NT2/D1 (cell line): Measurements from ENCODE around the gene HKDC1.

ENCODE experiments used
- DNase-seq: peaks from one replicate; pipeline ENCODE4 v3.0.0-alpha.2; 2011; ENCODE audit warnings: low read depth, low spot score
- H3K27me3 ChIP-seq: 2 replicates; pipeline ENCODE4 v1.6.0; 2011; ENCODE audit warnings: mild to moderate bottlenecking; ENCODE audit not compliant: insufficient read length, insufficient read depth
- H3K36me3 ChIP-seq: 2 replicates; pipeline ENCODE4 v1.6.1; 2011; ENCODE audit warnings: mild to moderate bottlenecking, low read length, mixed read lengths; ENCODE audit not compliant: insufficient read depth, insufficient read length
- H3K4me1 ChIP-seq: 2 replicates; pipeline ENCODE4 v1.5.1; 2011; ENCODE audit not compliant: insufficient read depth, insufficient read length
- H3K4me3 ChIP-seq: 2 replicates; pipeline ENCODE4 v1.5.1; 2011; ENCODE audit warnings: low read depth; ENCODE audit not compliant: insufficient read length
- H3K9ac ChIP-seq: 2 replicates; pipeline ENCODE4 v1.6.0; 2011; ENCODE audit warnings: low read depth; ENCODE audit not compliant: insufficient read length
- H3K9me3 ChIP-seq: 2 replicates; pipeline ENCODE4 v1.5.1; 2011; ENCODE audit warnings: mild to moderate bottlenecking, low read length; ENCODE audit not compliant: insufficient read depth
- SUZ12 ChIP-seq: IDR thresholded peaks from 2 replicates; pipeline ENCODE4 v1.6.1; 2011; ENCODE audit not compliant: insufficient read length, insufficient read depth; ENCODE audit errors: extremely low read depth
- YY1 ChIP-seq: IDR thresholded peaks from 2 replicates; pipeline ENCODE4 v1.6.1; 2011; ENCODE audit not compliant: insufficient read length, insufficient read depth
- ZNF274 ChIP-seq: IDR thresholded peaks from 2 replicates; pipeline ENCODE4 v1.6.1; 2011; ENCODE audit warnings: mild to moderate bottlenecking, low read depth, low read length

HKDC1 gene

DNA sequence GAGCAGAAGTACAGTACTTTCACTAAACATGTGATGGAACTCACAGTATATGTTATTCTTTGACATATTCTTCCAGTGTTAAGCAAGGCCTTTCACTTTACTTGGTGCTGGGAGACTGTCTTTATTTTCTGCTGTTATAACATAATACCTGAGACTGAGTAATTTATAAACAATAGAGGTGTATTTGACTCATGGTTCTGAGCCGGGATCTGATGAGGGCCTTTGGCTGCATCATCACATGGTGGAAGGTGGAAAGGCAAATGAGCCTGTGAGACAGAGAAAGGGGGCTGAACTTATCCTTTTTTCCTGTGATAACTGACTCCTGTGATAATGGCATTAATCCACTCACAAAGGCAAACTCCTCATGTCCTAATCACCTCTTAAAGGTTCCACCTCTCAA, 38.7 kb upstream of the HKDC1 start:
- Histone ChIP-seq H3K4me1 (no peaks in the 10 kb centered on the region), H3K27me3 (no peaks in the 10 kb centered on the region), H3K9ac (no peak overlapping the region), H3K36me3 (peaks cover 26% of the 10 kb centered on the region), H3K9me3 (no peaks in the 10 kb centered on the region), H3K4me3 (no peak overlapping the region)
- no peak for DNase-seq
- TF ChIP-seq ZNF274 (no peak), YY1 (no peak), SUZ12 (no peak)

DNA sequence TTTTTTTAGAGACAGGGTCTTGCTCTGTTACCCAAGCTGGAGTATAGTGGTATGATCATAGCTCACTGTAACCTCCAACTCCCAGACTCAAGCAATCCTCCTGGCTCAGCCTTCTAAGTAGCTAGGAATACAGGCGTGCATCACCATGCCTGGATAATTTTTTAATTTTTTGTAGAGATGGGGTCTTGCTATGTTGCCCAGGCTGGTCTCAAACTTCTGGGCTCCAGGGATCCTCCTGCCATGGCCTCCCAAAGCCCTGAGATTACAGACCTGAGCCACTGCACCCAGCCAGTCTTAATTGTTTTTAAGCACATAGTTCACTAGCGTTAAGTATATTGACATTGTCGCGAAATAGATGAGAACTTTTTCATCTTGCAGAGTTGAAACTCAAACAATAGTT, 38.1 kb upstream of the HKDC1 start:
- no peaks in the 10 kb centered on the region for H3K27me3 ChIP-seq
- no peak for DNase-seq
- no peaks in the 10 kb centered on the region for H3K4me1 ChIP-seq
- no peak overlapping the region for H3K9ac ChIP-seq
- H3K4me3 ChIP-seq = no peak overlapping the region
- no peak for TF ChIP-seq YY1
- TF ChIP-seq SUZ12 = no peak
- TF ChIP-seq ZNF274 = no peak
- peaks cover 32% of the 10 kb centered on the region for H3K36me3 ChIP-seq
- no peaks in the 10 kb centered on the region for H3K9me3 ChIP-seq

DNA sequence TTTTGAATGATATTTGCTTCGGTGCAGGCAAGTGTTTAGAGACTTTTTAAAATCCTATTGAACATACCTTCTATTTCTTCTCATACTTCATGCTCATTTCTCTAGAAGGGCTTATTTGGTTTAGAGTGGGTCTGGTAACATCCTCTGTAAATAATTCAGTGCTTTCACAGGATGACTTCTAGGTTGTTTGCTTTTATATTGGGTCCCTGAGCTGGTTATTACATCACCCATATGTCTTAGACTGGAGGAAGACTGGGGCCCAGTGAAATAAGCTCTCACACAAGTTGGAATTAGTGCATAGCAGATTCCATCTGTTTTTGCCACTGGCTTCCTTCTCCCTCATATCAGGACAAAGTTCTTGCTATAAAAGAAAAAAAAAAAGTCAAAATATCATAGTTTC, 33.6 kb upstream of the HKDC1 start:
- Histone ChIP-seq H3K4me1 (no peaks in the 10 kb centered on the region), H3K27me3 (no peaks in the 10 kb centered on the region), H3K9ac (no peak overlapping the region), H3K9me3 (no peaks in the 10 kb centered on the region), H3K36me3 (peaks cover 59% of the 10 kb centered on the region), H3K4me3 (no peak overlapping the region)
- TF ChIP-seq SUZ12 (no peak), ZNF274 (no peak), YY1 (no peak)
- DNase-seq = no peak

DNA sequence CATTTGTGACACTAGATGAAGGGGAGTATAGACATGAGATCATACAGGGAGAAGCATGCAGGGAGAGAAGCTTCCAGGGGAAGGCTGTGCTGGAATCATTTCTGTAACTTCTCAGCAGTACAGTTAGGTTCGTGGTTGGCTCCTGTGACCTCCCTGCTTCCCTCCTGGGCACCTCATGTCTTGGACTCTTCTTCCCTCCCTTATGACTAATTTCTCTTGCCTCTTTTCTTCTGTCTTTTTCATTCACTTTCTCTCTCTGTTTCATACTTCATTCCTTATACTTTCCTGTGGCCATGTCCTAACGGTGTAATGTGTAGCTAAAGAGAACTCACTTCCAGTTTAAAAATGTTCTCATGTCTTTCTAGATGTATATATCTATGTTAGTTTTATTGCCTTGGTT, 19.1 kb upstream of the HKDC1 start:
- Histone ChIP-seq H3K9ac (no peak overlapping the region), H3K4me3 (no peak overlapping the region), H3K9me3 (no peaks in the 10 kb centered on the region), H3K36me3 (peaks cover 53% of the 10 kb centered on the region), H3K27me3 (no peaks in the 10 kb centered on the region), H3K4me1 (no peaks in the 10 kb centered on the region)
- no peak for DNase-seq
- TF ChIP-seq YY1 = no peak
- TF ChIP-seq SUZ12 = no peak
- no peak for TF ChIP-seq ZNF274

DNA sequence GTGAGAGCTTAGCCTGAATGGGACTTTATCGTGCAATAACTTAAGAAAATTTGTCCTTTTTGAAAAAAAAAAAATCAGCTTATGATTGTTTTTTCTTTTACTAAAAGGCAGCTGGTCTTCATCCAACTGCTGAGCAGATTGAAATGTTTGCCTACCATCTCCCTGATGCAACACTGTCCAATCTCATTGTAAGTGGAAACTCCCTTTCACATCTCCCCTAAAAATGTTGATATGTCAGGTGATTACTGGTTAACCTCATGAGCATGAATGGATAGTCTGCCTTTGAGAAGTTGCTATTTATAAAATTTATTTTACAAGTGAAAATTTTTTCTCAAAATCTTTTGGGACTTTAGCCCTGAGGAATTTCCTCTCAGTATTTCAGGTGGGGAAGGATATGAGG, 17.8 kb upstream of the HKDC1 start:
- no peak for DNase-seq
- H3K9me3 ChIP-seq = no peaks in the 10 kb centered on the region
- H3K27me3 ChIP-seq = no peaks in the 10 kb centered on the region
- peaks cover 51% of the 10 kb centered on the region for H3K36me3 ChIP-seq
- no peak overlapping the region for H3K4me3 ChIP-seq
- TF ChIP-seq SUZ12 = no peak
- no peak for TF ChIP-seq YY1
- TF ChIP-seq ZNF274 = no peak
- H3K9ac ChIP-seq = no peak overlapping the region
- no peaks in the 10 kb centered on the region for H3K4me1 ChIP-seq

DNA sequence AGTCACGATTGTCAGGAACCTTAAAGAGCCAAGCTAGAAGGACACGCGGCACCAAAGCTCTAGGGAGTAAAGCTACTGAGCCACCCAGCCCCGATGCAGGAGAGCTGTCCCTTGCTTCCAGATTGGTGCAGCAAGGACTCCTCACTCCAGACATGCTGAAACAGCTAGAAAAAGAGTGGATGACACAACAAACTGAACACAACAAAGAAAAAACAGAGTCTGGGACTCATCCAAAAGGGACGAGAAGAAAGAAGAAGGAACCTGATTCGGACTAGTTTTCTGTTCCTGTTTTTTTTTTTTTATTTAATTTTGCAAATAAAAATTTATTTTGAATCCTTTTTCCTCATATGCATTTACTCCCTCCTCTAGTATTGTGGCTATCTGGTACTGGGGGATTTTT, 11.4 kb upstream of the HKDC1 start:
- no peaks in the 10 kb centered on the region for H3K27me3 ChIP-seq
- H3K36me3 ChIP-seq = peaks cover 33% of the 10 kb centered on the region
- DNase-seq = no peak
- H3K4me3 ChIP-seq = no peak overlapping the region
- H3K9ac ChIP-seq = no peak overlapping the region
- no peaks in the 10 kb centered on the region for H3K9me3 ChIP-seq
- no peak for TF ChIP-seq YY1
- TF ChIP-seq ZNF274 = no peak
- no peak for TF ChIP-seq SUZ12
- H3K4me1 ChIP-seq = no peaks in the 10 kb centered on the region

DNA sequence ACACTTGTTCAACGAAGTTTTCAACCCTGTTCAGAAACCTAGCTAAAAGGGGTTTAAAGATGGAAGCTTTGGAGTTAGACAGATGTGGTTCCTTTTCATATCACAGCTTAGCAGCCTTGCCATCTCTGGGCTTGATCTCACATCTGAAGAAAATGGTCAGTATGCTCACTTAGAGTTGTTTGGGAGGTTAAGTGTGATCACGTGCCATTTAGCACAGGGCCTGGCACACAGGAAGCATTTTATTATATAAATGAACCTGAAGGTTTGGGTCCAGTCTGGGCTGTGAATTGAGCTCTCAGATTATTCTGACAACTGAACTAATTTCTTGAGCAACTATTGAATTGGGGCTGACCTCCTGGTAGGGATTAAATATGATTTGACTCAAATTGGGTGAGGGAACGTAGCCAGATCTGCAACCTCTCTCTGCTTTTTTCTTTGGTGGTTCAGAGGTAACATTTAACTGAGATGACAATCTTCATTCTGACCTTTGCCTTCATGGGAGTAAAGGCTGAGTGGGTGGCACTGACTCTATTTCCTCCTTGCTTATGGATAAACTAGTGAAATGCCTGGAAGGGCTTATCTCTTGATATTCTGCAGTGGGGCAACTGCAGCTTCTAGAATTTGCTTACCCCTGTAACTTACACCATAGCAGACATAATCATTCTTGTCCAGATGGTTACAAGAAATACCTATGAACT, 10.2 kb upstream of the HKDC1 start:
- Histone ChIP-seq H3K9me3 (no peaks in the 10 kb centered on the region), H3K27me3 (no peaks in the 10 kb centered on the region), H3K4me3 (no peak overlapping the region), H3K36me3 (peaks cover 29% of the 10 kb centered on the region), H3K4me1 (no peaks in the 10 kb centered on the region), H3K9ac (no peak overlapping the region)
- no peak for TF ChIP-seq YY1
- no peak for TF ChIP-seq ZNF274
- no peak for TF ChIP-seq SUZ12
- DNase-seq = no peak
